Activated CD4-positive, alpha-beta T cell treated with anti-CD3 and anti-CD28 coated beads, Interleukin-2, amount 50 U/mL, for 4 hours (primary cell): ENCODE data around the gene NFKB1.
A peak's percentile ranks its signal among the peaks of the same experiment; 100 is the strongest.
"Not testable (repeated sequence)": the region's sequence is repeated elsewhere in the genome, so short reads cannot be mapped to it uniquely, and the experiment has no call there.

ENCODE experiments used
- DNase-seq, 2 experiments: peaks; one replicate each; pipeline ENCODE4 v3.0.0-alpha.2; 2020

The NFKB1 gene

GRCh38 chr4:102500696-102501446 lies at the start of gene NFKB1:
Gene NFKB1 (plus strand): TSS chr4:102501359. CDS start chr4:102525519, 24,160 bp downstream.
- DNase-seq: peak; percentile 84 to 90

- no peak for DNase-seq
These were observed 48.3 kb upstream of the NFKB1 start for GRCh38 chr4:102452854-102453253.

DNA sequence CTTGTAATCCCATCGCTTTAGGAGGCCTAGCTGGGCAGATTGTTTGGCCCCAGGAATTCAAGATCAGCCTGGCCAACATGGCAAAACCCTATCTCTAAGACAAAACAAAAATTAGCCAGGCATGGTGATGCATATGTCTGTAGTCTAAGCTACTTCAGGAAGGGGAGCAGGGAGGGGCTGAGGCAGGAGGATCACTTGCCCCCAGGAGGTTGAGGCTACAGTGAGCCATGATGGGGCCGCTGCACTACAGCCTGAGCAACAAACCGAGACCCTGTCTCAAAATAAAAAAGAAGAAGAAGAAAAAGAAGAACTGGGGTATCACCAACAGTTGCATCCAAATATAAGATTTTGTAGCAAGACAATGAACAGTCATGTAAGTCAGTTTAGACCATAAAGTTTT lies 47.3 kb upstream of the NFKB1 start:
- DNase-seq: no peak

DNA sequence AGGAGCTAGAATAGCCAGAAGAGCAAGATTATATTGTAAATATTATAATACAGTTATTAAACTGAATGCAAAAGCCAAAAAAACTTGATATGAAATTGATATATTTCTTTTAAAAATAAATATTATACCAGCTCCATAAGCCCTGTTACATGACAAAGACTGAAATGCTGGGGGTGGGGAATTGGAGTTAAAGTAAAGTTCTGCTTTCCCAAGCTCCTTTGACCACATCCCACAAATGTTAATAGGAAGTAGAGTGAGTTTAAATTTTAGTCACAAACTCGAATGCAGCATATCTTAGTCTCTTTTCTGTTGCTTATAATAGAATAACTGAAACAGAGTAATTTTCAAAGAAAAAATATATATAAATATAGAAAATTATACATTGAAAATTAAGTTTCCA lies 46.9 kb upstream of the NFKB1 start:
- DNase-seq: no peak

- no peak for DNase-seq
These were observed 46.0 kb upstream of the NFKB1 start for GRCh38 chr4:102454981-102455685.

DNA sequence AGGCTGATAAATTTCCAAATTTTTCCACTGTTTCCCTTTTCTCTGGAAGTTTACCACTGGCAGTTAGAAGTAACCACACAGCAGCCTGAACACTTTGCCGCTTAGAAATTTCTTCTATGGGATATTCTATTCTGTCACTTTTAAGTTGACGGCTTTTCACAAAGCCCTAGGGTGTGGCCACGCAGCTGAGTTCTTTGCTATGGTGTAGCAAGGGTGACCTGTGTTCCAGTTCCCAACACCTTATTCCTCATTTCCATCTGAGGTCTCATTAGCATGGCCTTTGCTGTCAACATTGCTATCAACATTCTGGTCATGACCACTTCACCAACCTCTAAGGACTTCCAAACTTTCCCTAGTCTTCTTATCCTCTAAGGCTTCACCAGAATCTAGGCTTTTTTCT lies 45.4 kb upstream of the NFKB1 start:
- DNase-seq: no peak

DNA sequence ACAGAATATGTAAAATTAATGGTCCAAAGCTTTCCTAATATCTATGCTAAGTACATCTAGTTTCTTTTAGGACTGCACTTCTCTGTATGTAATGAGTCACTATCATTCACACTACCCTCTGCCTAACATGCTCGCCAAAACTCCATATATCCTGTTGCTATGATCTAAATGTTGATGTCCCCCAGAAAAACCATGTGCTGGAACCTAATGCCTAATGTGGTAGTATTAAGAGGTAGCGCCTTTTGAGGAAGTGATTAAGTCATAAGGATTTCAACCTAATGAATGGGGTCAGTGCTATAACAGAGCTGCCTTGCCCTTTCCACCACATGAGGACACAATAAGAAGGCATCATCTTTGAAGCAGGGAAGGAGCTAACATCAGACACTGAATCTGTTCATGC lies 34.9 kb upstream of the NFKB1 start:
- DNase-seq: no peak

DNA sequence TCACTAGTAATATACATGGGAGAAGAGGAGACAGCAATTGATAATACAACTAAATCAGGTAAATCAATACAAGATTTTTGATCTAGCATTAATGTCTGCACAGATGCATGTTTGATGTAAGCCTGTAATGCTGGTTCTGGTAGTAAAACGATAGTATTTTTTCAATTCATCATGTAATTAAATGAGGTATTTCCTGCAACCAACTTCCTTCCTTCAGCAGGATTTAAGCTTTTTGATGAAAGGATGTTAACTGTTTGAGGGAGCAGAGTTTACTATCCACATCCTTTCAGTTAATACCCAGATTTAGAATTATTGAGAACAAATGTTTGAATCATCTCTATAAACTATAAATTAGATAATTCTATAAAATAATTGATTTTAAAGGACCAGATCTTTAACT lies 31.4 kb upstream of the NFKB1 start:
- DNase-seq: no peak

- no peak for DNase-seq
These were observed 28.6 kb upstream of the NFKB1 start for GRCh38 chr4:102472441-102473013.

GRCh38 chr4:102473476-102473875 lies 27.7 kb upstream of the NFKB1 start:
- no peak for DNase-seq

- DNase-seq: no peak
These were observed 26.2 kb upstream of the NFKB1 start for GRCh38 chr4:102474736-102475504.

DNA sequence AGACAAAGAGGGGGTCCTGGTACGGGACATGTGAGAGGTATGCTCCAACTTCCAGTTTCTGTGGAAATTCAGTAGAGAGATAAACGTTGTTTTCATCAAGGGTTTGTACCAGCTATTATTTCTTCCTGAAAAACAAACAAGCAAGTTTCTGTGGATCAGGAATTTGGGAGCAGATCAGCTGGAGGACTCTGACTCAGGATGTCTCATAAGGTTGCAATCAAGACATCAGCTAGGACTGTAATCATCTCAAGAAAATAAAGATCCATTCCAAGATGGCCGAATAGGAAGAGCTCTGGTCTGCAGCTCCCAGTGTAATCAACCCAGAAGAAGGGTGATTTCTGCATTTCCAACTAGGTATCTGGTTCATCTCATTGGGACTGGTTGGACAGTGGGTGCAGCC lies 23.5 kb upstream of the NFKB1 start:
- no peak for DNase-seq

DNA sequence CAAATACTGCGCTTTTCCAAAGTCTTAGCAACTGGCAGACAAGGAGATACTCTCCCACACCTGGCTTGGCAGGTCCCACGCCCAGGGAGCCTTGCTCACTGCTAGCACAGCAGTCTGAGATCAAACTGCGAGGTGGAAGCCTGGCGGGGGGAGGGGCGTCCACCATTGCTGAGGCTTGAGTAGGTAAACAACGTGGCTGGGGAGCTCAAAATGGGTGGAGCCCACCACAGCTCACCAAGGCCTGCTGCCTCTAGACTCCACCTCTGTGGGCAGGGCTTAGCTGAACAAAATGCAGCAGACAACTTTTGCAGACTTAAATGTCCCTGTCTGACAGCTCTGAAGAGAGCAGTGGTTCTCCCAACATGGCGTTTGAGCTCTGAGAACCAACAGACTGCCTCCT lies 23.0 kb upstream of the NFKB1 start:
- DNase-seq: no peak

DNA sequence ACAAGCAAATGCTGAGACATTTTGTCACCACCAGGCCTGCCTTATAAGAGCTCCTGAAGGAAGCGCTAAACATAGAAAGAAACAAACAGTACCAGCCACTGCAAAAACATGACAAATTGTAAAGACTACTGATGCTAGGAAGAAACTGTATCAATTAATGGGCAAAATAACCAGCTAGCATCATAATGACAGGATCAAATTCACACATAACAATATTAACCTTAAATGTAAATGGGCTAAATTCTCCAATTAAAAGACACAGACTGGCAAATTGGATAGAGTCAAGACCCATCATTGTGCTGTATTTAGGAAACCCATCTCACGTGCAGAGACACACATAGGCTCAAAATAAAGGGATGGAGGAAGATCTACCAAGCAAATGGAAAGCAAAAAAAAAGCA lies 21.3 kb upstream of the NFKB1 start:
- DNase-seq: not testable (repeated sequence)

DNA sequence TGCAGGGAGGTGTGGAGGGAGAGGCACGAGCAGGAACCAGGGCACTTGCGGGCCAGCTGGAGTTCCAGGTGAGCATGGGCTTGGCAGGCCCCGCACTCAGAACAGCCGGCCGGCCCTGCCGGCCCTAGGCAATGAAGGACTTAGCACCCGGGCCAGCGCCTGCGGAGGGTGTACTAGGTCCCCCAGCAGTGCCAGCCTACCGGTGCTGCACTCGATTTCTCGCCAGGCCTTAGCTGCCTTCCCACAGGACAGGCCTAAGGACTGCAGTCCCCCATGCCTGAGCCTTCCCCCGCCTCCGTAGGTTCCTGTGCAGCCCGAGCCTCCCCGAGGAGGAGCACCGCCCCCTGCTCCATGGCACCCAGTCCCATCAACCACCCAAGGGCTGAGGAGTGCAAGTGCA lies 18.0 kb upstream of the NFKB1 start:
- no peak for DNase-seq

DNA sequence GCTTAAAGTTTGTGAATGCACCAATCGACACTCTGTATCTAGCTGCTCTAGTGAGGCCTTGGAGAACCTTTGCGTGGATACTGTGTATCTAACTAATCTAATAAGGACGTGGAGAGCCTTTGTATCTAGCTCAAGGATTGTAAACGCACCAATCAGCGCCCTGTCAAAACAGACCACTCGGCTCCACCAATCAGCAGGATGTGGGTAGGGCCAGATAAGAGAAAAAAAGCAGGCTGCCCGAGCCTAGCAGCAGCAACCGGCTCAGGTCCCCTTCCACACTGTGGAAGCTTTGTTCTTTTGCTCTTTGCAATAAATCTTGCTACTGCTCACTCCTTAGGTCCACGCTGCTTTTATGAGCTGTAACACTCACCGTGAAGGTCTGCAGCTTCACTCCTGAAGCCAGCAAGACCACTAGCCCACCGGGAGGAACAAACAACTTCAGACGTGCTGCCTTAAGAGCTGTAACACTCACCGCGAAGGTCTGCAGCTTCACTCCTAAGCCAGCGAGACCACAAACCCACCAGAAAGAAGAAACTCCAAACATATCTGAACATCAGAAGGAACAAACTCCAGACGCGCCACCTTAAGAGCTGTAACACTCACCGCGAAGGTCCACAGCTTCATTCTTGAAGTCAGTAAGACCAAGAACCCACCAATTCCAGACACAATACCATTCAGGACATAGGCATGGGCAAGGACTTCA lies 17.0 kb upstream of the NFKB1 start:
- DNase-seq: not testable (repeated sequence)

DNA sequence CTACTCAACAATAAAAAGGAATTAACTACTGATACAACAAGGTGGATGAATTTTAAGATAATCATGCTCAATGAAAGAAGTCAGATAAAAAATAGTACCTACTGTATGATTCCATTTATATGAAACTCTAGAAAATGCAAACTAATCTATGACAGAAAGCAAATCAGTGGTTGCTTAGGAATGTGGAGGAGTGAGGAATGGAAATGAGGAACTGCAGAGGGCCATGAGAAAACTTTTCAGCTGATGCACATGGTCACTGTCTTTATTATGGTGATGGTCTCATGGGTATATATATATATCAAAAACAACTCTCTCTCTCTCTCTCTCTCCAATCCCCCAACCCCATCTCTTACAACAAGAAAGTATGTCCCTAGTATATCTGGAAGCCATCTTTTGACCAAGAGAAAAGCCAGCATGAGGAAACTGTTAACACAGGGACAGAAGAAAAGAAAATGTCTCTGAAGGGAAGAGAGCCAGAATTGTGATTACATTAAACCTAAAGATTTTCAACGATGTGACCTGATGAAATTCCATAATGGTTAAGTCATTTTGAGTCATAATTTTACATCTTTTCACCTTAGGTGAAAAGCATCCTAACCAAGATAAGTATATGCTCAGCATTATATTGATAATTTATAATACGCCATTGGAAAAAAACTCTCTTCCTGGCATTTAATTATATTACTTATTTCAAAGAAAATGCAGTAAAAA lies 8.5 kb upstream of the NFKB1 start:
- DNase-seq: no peak

- no peak for DNase-seq
These were observed 7.9 kb upstream of the NFKB1 start for GRCh38 chr4:102493257-102493656.

GRCh38 chr4:102493794-102494193 lies 7.4 kb upstream of the NFKB1 start:
- no peak for DNase-seq

DNA sequence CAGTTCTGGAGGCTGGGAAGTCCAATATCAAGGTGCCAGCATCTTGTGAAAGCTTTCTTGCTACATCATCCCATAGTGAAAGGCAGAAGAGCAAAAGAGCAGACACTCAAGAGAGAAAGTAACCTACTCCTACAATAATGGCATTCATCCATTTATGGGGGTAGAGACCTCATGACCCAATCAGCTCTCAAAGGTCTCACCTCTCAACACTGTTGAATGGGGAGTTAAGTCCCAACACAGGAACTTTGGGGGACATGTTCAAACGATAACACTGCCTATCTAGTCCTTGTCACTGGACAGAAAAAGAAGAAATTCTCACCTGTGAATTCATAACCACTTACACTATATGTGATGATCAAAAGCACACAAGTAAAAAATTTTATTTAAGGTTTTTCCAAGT lies 6.6 kb upstream of the NFKB1 start:
- DNase-seq: no peak

GRCh38 chr4:102497986-102498385 lies 3.2 kb upstream of the NFKB1 start:
- DNase-seq: no peak

DNA sequence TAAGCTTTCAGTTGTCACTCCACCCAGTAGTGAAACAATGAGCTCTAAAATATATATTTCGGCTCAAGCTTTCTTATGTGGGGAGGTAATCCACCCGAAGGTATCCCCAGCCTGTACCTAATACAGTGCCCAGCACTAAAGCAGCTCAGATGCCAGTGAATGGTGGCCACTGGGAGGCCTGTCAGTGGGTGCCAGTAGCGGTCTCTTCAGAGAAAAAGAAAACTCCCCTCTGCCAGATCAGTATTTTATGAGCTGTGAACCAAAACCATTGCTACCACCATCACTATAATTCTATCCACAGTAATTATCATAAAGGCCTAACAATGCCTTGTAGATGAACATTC lies 835 bp upstream of the NFKB1 start:
- peak in 1 of 2 experiments; percentile 19 for DNase-seq

GRCh38 chr4:102501447-102501696 lies 213 bp downstream of the NFKB1 start:
- no peak for DNase-seq
